ENCODE data around the gene ESCO1.
A peak's percentile ranks its signal among the peaks of the same experiment; 100 is the strongest.

ESCO1 gene

DNA sequence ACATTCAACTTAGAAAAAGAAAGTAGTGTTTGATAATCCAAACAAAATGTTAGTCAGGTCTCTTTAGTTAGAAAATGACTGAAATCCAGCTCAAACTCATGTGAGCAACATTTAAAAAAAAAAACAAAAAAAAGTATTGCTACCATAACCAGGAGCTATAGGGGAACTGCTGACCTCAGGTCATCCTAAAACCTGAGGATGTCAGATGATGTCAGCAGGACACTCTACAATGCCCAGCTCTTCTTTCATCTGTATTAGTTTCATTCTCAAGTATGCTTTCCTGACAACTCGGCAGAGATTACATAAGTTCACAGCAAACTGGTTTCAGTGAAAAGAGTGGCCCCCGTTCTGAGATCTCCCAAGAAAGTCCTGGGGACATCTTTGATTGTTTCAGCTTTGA lies 4.2 kb upstream of the ESCO1 start:
- H3K36me3 Mint-ChIP-seq (ENCODE audit: low read depth) = no peaks in the 10 kb centered on the region
- peaks cover 3% of the 10 kb centered on the region for H3K4me1 Mint-ChIP-seq
- H3K4me3 Mint-ChIP-seq = peak overlapping the region in 1 of 3 experiments; percentile 42
- no peaks in the 10 kb centered on the region for H3K9me3 Mint-ChIP-seq
- peak overlapping the region in 1 of 3 experiments; percentile 63 for H3K27ac Mint-ChIP-seq
- no peaks in the 10 kb centered on the region for H3K27me3 Mint-ChIP-seq (ENCODE audit: low read depth)
- TF ChIP-seq CTCF (IDR thresholded peaks at IDR 0.05; ENCODE audit: unreplicated experiment in 3 of 3) = no peak

DNA sequence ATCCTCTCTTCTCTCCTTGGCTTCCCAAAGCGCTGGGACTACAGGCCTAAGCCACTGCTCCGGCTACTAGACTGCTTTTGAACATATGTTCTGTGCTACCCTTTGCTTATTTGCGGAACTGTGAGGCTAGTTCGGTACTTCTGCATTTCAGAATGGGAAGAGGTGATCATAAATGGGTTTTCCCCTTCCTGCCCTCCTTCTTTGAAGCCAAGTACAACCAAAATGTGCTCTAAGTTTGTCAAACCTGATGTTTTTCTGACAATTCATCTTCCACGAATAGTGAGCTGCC lies 1.7 kb upstream of the ESCO1 start:
- TF ChIP-seq CTCF (IDR thresholded peaks at IDR 0.05; ENCODE audit: unreplicated experiment in 3 of 3) = no peak
- Mint-ChIP-seq H3K27me3 (ENCODE audit: low read depth) (no peaks in the 10 kb centered on the region), H3K4me3 (peak overlapping the region; percentile 52 to 76 (median 62)), H3K27ac (peak overlapping the region in 2 of 3 experiments; percentile 25 to 34), H3K4me1 (peaks cover 15% of the 10 kb centered on the region), H3K9me3 (no peaks in the 10 kb centered on the region), H3K36me3 (ENCODE audit: low read depth) (no peaks in the 10 kb centered on the region)

GRCh38 chr18:21599585-21600525 lies 649 bp downstream of the ESCO1 start:
- no peaks in the 10 kb centered on the region for H3K27me3 Mint-ChIP-seq (ENCODE audit: low read depth)
- no peak for TF ChIP-seq CTCF (IDR thresholded peaks at IDR 0.05; ENCODE audit: unreplicated experiment in 3 of 3)
- peaks cover 9% of the 10 kb centered on the region for H3K36me3 Mint-ChIP-seq (ENCODE audit: low read depth)
- peak overlapping the region; percentile 97 to 100 (median 99) for H3K27ac Mint-ChIP-seq
- H3K4me3 Mint-ChIP-seq = peak overlapping the region; percentile 94 to 99 (median 95)
- H3K4me1 Mint-ChIP-seq = peaks cover 15% of the 10 kb centered on the region
- no peaks in the 10 kb centered on the region for H3K9me3 Mint-ChIP-seq

GRCh38 chr18:21598726-21599584 lies 1.5 kb downstream of the ESCO1 start:
- peak overlapping the region; percentile 94 to 99 (median 95) for H3K4me3 Mint-ChIP-seq
- peaks cover 15% of the 10 kb centered on the region for H3K4me1 Mint-ChIP-seq
- peak overlapping the region; percentile 97 to 100 (median 99) for H3K27ac Mint-ChIP-seq
- H3K36me3 Mint-ChIP-seq (ENCODE audit: low read depth) = peaks cover 18% of the 10 kb centered on the region
- H3K9me3 Mint-ChIP-seq = peaks cover 4% of the 10 kb centered on the region
- no peaks in the 10 kb centered on the region for H3K27me3 Mint-ChIP-seq (ENCODE audit: low read depth)
- TF ChIP-seq CTCF (IDR thresholded peaks at IDR 0.05; ENCODE audit: unreplicated experiment in 3 of 3) = no peak

GRCh38 chr18:21597620-21598019 lies 2.9 kb downstream of the ESCO1 start:
- Mint-ChIP-seq H3K27ac (peak overlapping the region in 2 of 3 experiments; percentile 42 to 46), H3K27me3 (ENCODE audit: low read depth) (no peaks in the 10 kb centered on the region), H3K36me3 (ENCODE audit: low read depth) (peaks cover 27% of the 10 kb centered on the region), H3K4me1 (peaks cover 15% of the 10 kb centered on the region), H3K9me3 (peaks cover 9% of the 10 kb centered on the region), H3K4me3 (peak overlapping the region; percentile 53 to 99 (median 70))
- TF ChIP-seq CTCF (IDR thresholded peaks at IDR 0.05; ENCODE audit: unreplicated experiment in 3 of 3) = no peak
